Prostate gland (tissue), 2 donors: ENCODE results near the gene ERCC6. TPM values are rescaled to one million over a fixed set of nuclear protein-coding genes. Genes with fewer than 3 reads are reported as not detected.

ENCODE experiments used
- DNase-seq: peaks from one replicate; pipeline ENCODE4 v3.0.0-alpha.2; 2019; ENCODE audit warnings: low spot score
- H3K27ac ChIP-seq, 2 donors: fragments of 200-600 bp; sonication (generic); 2 replicates each; pipeline ENCODE4 v1.5.1; 2017 to 2019
- H3K27me3 ChIP-seq: fragments of 200-600 bp; sonication (generic); replicated peaks from 2 replicates; pipeline ENCODE4 v1.5.1; 2019; ENCODE audit not compliant: insufficient read depth
- H3K36me3 ChIP-seq, 2 donors: fragments of 200-600 bp; sonication (generic); 1 replicate in 1 of 2; 2 replicates in 1 of 2; pipeline versions ENCODE4 v1.5.1 to v1.8.1; 2017 to 2019
- H3K4me1 ChIP-seq: fragments of 200-600 bp; sonication (generic); replicated peaks from 2 replicates; pipeline ENCODE4 v1.5.1; 2019
- H3K4me3 ChIP-seq, 2 donors: fragments of 200-600 bp; sonication (generic); 2 replicates each; pipeline ENCODE4 v1.5.1; 2017 to 2019
- H3K9me3 ChIP-seq: fragments of 200-600 bp; sonication (generic); 2 replicates; pipeline ENCODE4 v1.5.1; 2017
- POLR2A ChIP-seq: fragments of 450-650 bp; IDR thresholded peaks from one replicate; pipeline ENCODE4 v1.6.1; 2016; ENCODE audit warnings: antibody characterized with exemption, mild to moderate bottlenecking
- POLR2AphosphoS5 ChIP-seq: sonication (generic); formaldehyde crosslinking; IDR thresholded peaks from one replicate; pipeline ENCODE4 v1.6.1; 2017; ENCODE audit warnings: antibody characterized with exemption
- intact Hi-C: fragments of 100-400 bp; cut with DNase I; formaldehyde crosslinking; loops from one replicate; pipeline ENCODE4 v1.14.2; 2022
- total RNA-seq, 2 donors: library from RNA; depleted of rRNA; stranded (reverse); fragments of >200 nt; gene quantifications; one replicate each; pipeline ENCODE4 v1.1.0, GENCODE V29; 2016
- TF ChIP-seq, protein P1 (sequence below), 4 experiments: fragments of 200-600 bp in 2 of 4; fragments of 450-650 bp in 2 of 4; sonication (generic) in 2 of 4; IDR thresholded peaks; 1 replicate in 3 of 4; 2 replicates in 1 of 4; pipeline ENCODE4 v1.5.1; 2016 to 2019; ENCODE audit warnings: antibody characterized with exemption in 4 of 4, mild to moderate bottlenecking in 2 of 4, moderate library complexity in 2 of 4

The ERCC6 gene
- total RNA-seq, 2 donors from 2014 or later, result 18.5 to 45.5 TPM

- intact Hi-C loops, result no loop called here
- peaks cover 4% of the 10 kb centered on the region in 2 donors for H3K36me3 ChIP-seq
Observed at GRCh38 chr10:49465736-49466135, 73.2 kb downstream of the ERCC6 start.

More at GRCh38 chr10:49465736-49466135, 73.2 kb downstream of the ERCC6 start:
- Histone ChIP-seq H3K4me1 (no peaks in the 10 kb centered on the region), H3K27me3 (no peaks in the 10 kb centered on the region), H3K4me3 (no peak overlapping the region), H3K9me3 (no peaks in the 10 kb centered on the region), H3K27ac (no peak overlapping the region)
- TF ChIP-seq POLR2A, result no peak
- TF ChIP-seq, protein P1, sequence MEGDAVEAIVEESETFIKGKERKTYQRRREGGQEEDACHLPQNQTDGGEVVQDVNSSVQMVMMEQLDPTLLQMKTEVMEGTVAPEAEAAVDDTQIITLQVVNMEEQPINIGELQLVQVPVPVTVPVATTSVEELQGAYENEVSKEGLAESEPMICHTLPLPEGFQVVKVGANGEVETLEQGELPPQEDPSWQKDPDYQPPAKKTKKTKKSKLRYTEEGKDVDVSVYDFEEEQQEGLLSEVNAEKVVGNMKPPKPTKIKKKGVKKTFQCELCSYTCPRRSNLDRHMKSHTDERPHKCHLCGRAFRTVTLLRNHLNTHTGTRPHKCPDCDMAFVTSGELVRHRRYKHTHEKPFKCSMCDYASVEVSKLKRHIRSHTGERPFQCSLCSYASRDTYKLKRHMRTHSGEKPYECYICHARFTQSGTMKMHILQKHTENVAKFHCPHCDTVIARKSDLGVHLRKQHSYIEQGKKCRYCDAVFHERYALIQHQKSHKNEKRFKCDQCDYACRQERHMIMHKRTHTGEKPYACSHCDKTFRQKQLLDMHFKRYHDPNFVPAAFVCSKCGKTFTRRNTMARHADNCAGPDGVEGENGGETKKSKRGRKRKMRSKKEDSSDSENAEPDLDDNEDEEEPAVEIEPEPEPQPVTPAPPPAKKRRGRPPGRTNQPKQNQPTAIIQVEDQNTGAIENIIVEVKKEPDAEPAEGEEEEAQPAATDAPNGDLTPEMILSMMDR (IDR thresholded peaks at IDR 0.05), result no peak
- TF ChIP-seq POLR2AphosphoS5, result no peak
- DNase-seq, result no peak

Other genes with a start within 250 kb of the ERCC6 start
- gene C10orf71, start 240.0 kb downstream of the ERCC6 start, total RNA-seq, result under 1 TPM in 1 of 2 donors, not detected in 1; 0.82 TPM
- gene DRGX, start 143.0 kb downstream of the ERCC6 start, total RNA-seq, result not detected
- gene SLC18A3, start 71.2 kb upstream of the ERCC6 start, total RNA-seq, result not detected
- under 1 TPM in 1 of 2 donors, not detected in 1; 0.40 TPM for gene CHAT, start 74.9 kb upstream of the ERCC6 start, total RNA-seq
- gene C10orf53, start 140.5 kb upstream of the ERCC6 start, total RNA-seq, result 1 to 10 TPM in 1 of 2 donors, not detected in 1; 1.5 TPM
- 1 to 10 TPM; 3.3 to 8.5 TPM for gene OGDHL, start 223.2 kb upstream of the ERCC6 start, total RNA-seq